IMR-90 (cell line): ENCODE data around the gene BANP. TPM values are rescaled to one million over a fixed set of nuclear protein-coding genes. Genes with fewer than 3 reads are reported as not detected.

Experiments
- ATAC-seq: fragments of 200-7000 bp; cut with Tn5 transposase; 2 replicates; pipeline ENCODE4 v1.9.1; 2020; ENCODE audit warnings: low read depth, mild to moderate bottlenecking, moderate library complexity
- BruUV-seq: library from RNA; stranded (reverse); fragments of 400-500 nt; replicated peaks from 2 replicates; lab custom pipeline; 2021; lab: Mats Ljungman, UMichigan
- CTCF ChIA-PET: fragments of 300-600 bp; formaldehyde crosslinking; extraction: SDS; loops from one replicate; lab custom pipeline; 2021; ENCODE audit warnings: antibody characterized with exemption; lab: Yijun Ruan, JAX
- POLR2A ChIA-PET: fragments of 300-600 bp; sonication (Branson Sonifier 250); formaldehyde crosslinking; loops from one replicate; lab custom pipeline; 2022; ENCODE audit warnings: antibody characterized with exemption; ENCODE audit not compliant: unreplicated experiment; lab: Charles Lee
- DNase-seq: peaks from one replicate; pipeline ENCODE4 v3.0.0; 2013
- H2AFZ ChIP-seq: replicated peaks from 2 replicates; pipeline ENCODE3; 2013; ENCODE audit warnings: low read length, mild to moderate bottlenecking; ENCODE audit not compliant: poor library complexity
- H2AK5ac ChIP-seq: 2 replicates; pipeline ENCODE4 v1.6.1; 2013; ENCODE audit warnings: low read depth, low read length, inconsistent platforms
- H2AK9ac ChIP-seq: replicated peaks from 2 replicates; pipeline ENCODE3; 2013; ENCODE audit warnings: mild to moderate bottlenecking, low read depth, low read length, moderate library complexity; ENCODE audit not compliant: poor library complexity
- H2BK120ac ChIP-seq: 2 replicates; pipeline ENCODE4 v1.6.1; 2013; ENCODE audit warnings: low read depth, low read length, inconsistent platforms
- H2BK15ac ChIP-seq: 3 replicates; pipeline ENCODE4 v1.6.1; 2013; ENCODE audit warnings: low read depth, low read length, inconsistent platforms
- H2BK20ac ChIP-seq: 2 replicates; pipeline ENCODE4 v1.6.1; 2013; ENCODE audit warnings: low read depth, mild to moderate bottlenecking, inconsistent platforms, low read length, moderate library complexity
- H2BK5ac ChIP-seq: 2 replicates; pipeline ENCODE4 v1.6.1; 2013; ENCODE audit warnings: mild to moderate bottlenecking, low read depth, low read length, inconsistent platforms; ENCODE audit not compliant: poor library complexity, severe bottlenecking
- H3K14ac ChIP-seq: replicated peaks from 2 replicates; pipeline ENCODE4 v1.6.1; 2013; ENCODE audit warnings: low read depth, low read length, inconsistent platforms
- H3K18ac ChIP-seq: 2 replicates; pipeline ENCODE4 v1.6.1; 2013; ENCODE audit warnings: low read depth, low read length, control low read depth
- H3K23ac ChIP-seq: 2 replicates; pipeline ENCODE4 v1.6.1; 2013; ENCODE audit warnings: low read depth, low read length, inconsistent platforms
- H3K27ac ChIP-seq: 2 replicates; pipeline ENCODE4 v1.5.1; 2013; ENCODE audit warnings: mild to moderate bottlenecking, control low read depth, low read length; ENCODE audit not compliant: insufficient read depth
- H3K27me3 ChIP-seq: 2 replicates; pipeline ENCODE4 v1.6.1; 2013; ENCODE audit warnings: low read length; ENCODE audit not compliant: control insufficient read depth, insufficient read depth
- H3K36me3 ChIP-seq: 2 replicates; pipeline ENCODE4 v1.6.1; 2013; ENCODE audit warnings: low read length, mixed read lengths; ENCODE audit not compliant: control insufficient read depth, insufficient read depth
- H3K4ac ChIP-seq: 2 replicates; pipeline ENCODE4 v1.6.1; 2013; ENCODE audit warnings: low read depth, low read length, inconsistent platforms
- H3K4me1 ChIP-seq: 2 replicates; pipeline ENCODE4 v1.6.1; 2013; ENCODE audit warnings: low read length, mixed read lengths; ENCODE audit not compliant: control insufficient read depth, insufficient read depth
- H3K4me2 ChIP-seq: 2 replicates; pipeline ENCODE4 v1.6.1; 2013; ENCODE audit warnings: low read depth, mild to moderate bottlenecking, control low read depth, low read length, moderate library complexity
- H3K4me3 ChIP-seq: 2 replicates; pipeline ENCODE4 v1.5.1; 2013; ENCODE audit warnings: low read depth, mild to moderate bottlenecking, control low read depth, low read length, moderate library complexity; ENCODE audit not compliant: insufficient read depth
- H3K56ac ChIP-seq: 2 replicates; pipeline ENCODE4 v1.6.1; 2013; ENCODE audit warnings: low read length, inconsistent platforms; ENCODE audit not compliant: insufficient read depth; ENCODE audit errors: extremely low read depth
- H3K79me1 ChIP-seq, 2 experiments: 2 replicates each; pipeline ENCODE4 v1.6.1; 2013; ENCODE audit warnings: low read length in 2 of 2, inconsistent platforms in 1 of 2, low read depth in 1 of 2
- H3K9ac ChIP-seq: 2 replicates; pipeline ENCODE4 v1.6.1; 2013; ENCODE audit warnings: low read depth, low read length, control low read depth
- H3K9me1 ChIP-seq: 2 replicates; pipeline ENCODE4 v1.6.1; 2013; ENCODE audit warnings: low read length, inconsistent platforms; ENCODE audit not compliant: insufficient read depth
- H3K9me3 ChIP-seq: 2 replicates; pipeline ENCODE4 v1.6.1; 2013; ENCODE audit warnings: low read length; ENCODE audit not compliant: control insufficient read depth, insufficient read depth
- H4K20me1 ChIP-seq: 2 replicates; pipeline ENCODE4 v1.6.1; 2013; ENCODE audit warnings: low read length, inconsistent platforms; ENCODE audit not compliant: insufficient read depth
- H4K5ac ChIP-seq: 2 replicates; pipeline ENCODE4 v1.6.1; 2013; ENCODE audit warnings: mild to moderate bottlenecking, low read depth, low read length, control low read depth
- H4K8ac ChIP-seq, 2 experiments: 2 replicates each; pipeline ENCODE4 v1.6.1; 2013; ENCODE audit warnings: low read depth in 2 of 2, low read length in 2 of 2, control low read depth in 1 of 2, inconsistent platforms in 1 of 2
- H4K91ac ChIP-seq: 2 replicates; pipeline ENCODE4 v1.6.1; 2013; ENCODE audit warnings: low read depth, low read length, inconsistent platforms; ENCODE audit not compliant: insufficient read depth
- CEBPB ChIP-seq: IDR thresholded peaks from 2 replicates; pipeline ENCODE4 v1.6.1; 2012; ENCODE audit warnings: low read depth, low read length, improper control_type of control experiment
- FOS ChIP-seq: fragments of 150-350 bp; IDR thresholded peaks from 2 replicates; pipeline ENCODE4 v1.6.1; 2016; ENCODE audit warnings: low read depth, low read length
- MAFK ChIP-seq: IDR thresholded peaks from 2 replicates; pipeline ENCODE4 v1.6.1; 2012; ENCODE audit warnings: low read depth, low read length, improper control_type of control experiment
- MAZ ChIP-seq: IDR thresholded peaks from 2 replicates; pipeline ENCODE4 v1.6.1; 2012; ENCODE audit warnings: low read depth, mild to moderate bottlenecking, low read length, improper control_type of control experiment, moderate library complexity, borderline replicate concordance
- MXI1 ChIP-seq: IDR thresholded peaks from 2 replicates; pipeline ENCODE4 v1.6.1; 2012; ENCODE audit warnings: low read depth, mild to moderate bottlenecking, low read length, moderate library complexity, borderline replicate concordance
- NFE2L2 ChIP-seq: fragments of 150-350 bp; IDR thresholded peaks from 2 replicates; pipeline ENCODE4 v1.6.1; 2016; ENCODE audit warnings: low read depth, mild to moderate bottlenecking, low read length
- POLR2A ChIP-seq: IDR thresholded peaks from 2 replicates; pipeline ENCODE4 v1.6.1; 2012; ENCODE audit warnings: mild to moderate bottlenecking, low read depth, low read length
- RAD21 ChIP-seq: IDR thresholded peaks from 2 replicates; pipeline ENCODE4 v1.6.1; 2012; ENCODE audit warnings: low read length, improper control_type of control experiment
- RCOR1 ChIP-seq: IDR thresholded peaks from 2 replicates; pipeline ENCODE4 v1.6.1; 2012; ENCODE audit warnings: mild to moderate bottlenecking, low read length, improper control_type of control experiment; ENCODE audit not compliant: insufficient replicate concordance
- RFX5 ChIP-seq: IDR thresholded peaks from 2 replicates; pipeline ENCODE4 v1.8.0; 2012; ENCODE audit warnings: low read depth, mild to moderate bottlenecking, low read length, moderate library complexity
- USF2 ChIP-seq: fragments of 150-350 bp; IDR thresholded peaks from 2 replicates; pipeline ENCODE4 v1.6.1; 2017; ENCODE audit warnings: mild to moderate bottlenecking, antibody characterized with exemption, low read length, low read depth
- WGBS, 2 experiments: methylation state at CpG; one replicate each; pipeline versions ENCODE4 v1.1.5 to v1.1.7; 2013; ENCODE audit warnings: missing lambda C conversion rate in 2 of 2; ENCODE audit not compliant: insufficient read length in 1 of 2; ENCODE audit errors: extremely low coverage in 2 of 2; 5-methylcytosine and 5-hydroxymethylcytosine counted together
- dilution Hi-C: fragments of 300-500 bp; cut with HindIII; formaldehyde crosslinking; loops from one replicate; pipeline ENCODE4 v1.14.3; 2018; ENCODE audit warnings: low sequenced_read_pairs; ENCODE audit not compliant: unreplicated experiment
- in situ Hi-C: fragments of 300-500 bp; cut with MboI; formaldehyde crosslinking; loops from 3 replicates; pipeline ENCODE4 v1.14.3; 2019; ENCODE audit warnings: low sequenced_read_pairs, inconsistent platforms, mixed read lengths
- intact Hi-C: fragments of 100-400 bp; cut with micrococcal nuclease; formaldehyde crosslinking; loops from 2 replicates; pipeline ENCODE4 v1.10.0; 2022
- polyA plus RNA-seq, 3 experiments: library from polyadenylated mRNA; depleted of rRNA; stranded (reverse); fragments of >200 nt; gene quantifications; 2 replicates each; pipeline ENCODE4 v1.2.3, GENCODE V29; 2012; ENCODE audit warnings: low replicate concordance in 1 of 3
- total RNA-seq: library from RNA; depleted of rRNA; stranded (reverse); fragments of >200 nt; gene quantifications from 2 replicates; pipeline ENCODE4 v1.2.3, GENCODE V29; 2012
- TF ChIP-seq, protein P1 (sequence below): conservative IDR thresholded peaks from 2 replicates; pipeline ENCODE4 v1.5.1; 2012; ENCODE audit warnings: mild to moderate bottlenecking, low read depth, low read length, improper control_type of control experiment
- TF ChIP-seq, protein P2 (sequence below): fragments of 150-350 bp; IDR thresholded peaks from 2 replicates; pipeline ENCODE4 v1.6.1; 2016; ENCODE audit warnings: low read depth, mild to moderate bottlenecking, low read length, moderate library complexity, borderline replicate concordance

Gene BANP
- total and polyA plus RNA-seq, 2 of the 4 experiments (the other 2 are of a cell fraction) = 17.4 to 17.9 TPM

- dilution Hi-C loops (no loop called here), in situ Hi-C loops (no loop called here), intact Hi-C loops (loop anchor here (10.0 kb wide), 3 partner anchors 353 to 613 kb away; partner anchors contain the start of gene ZNF469)
- peak overlapping the region; percentile 95 for H2AFZ ChIP-seq
- WGBS, 2 experiments = 0% methylated on average over 19 of the region's 82 CpGs; no CpG with 5 or more reads in 1 of the 2 experiments
- H3K9me3 ChIP-seq = no peaks in the 10 kb centered on the region
- H3K14ac ChIP-seq = peak overlapping the region; percentile 72
- peak overlapping the region; percentile 60 to 85 for H4K8ac ChIP-seq
- CTCF ChIA-PET = no interaction called here
- H4K5ac ChIP-seq = peak overlapping the region; percentile 63
- H2AK5ac ChIP-seq = peak overlapping the region; percentile 76
- H3K4me1 ChIP-seq = peaks cover 19% of the 10 kb centered on the region
- H4K20me1 ChIP-seq = peaks cover 9% of the 10 kb centered on the region
- ATAC-seq (peak; percentile 1), DNase-seq (no peak)
- POLR2A ChIA-PET = no interaction called here
- TF ChIP-seq, protein P1, sequence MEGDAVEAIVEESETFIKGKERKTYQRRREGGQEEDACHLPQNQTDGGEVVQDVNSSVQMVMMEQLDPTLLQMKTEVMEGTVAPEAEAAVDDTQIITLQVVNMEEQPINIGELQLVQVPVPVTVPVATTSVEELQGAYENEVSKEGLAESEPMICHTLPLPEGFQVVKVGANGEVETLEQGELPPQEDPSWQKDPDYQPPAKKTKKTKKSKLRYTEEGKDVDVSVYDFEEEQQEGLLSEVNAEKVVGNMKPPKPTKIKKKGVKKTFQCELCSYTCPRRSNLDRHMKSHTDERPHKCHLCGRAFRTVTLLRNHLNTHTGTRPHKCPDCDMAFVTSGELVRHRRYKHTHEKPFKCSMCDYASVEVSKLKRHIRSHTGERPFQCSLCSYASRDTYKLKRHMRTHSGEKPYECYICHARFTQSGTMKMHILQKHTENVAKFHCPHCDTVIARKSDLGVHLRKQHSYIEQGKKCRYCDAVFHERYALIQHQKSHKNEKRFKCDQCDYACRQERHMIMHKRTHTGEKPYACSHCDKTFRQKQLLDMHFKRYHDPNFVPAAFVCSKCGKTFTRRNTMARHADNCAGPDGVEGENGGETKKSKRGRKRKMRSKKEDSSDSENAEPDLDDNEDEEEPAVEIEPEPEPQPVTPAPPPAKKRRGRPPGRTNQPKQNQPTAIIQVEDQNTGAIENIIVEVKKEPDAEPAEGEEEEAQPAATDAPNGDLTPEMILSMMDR = 0 out of 2 replicates have a peak, but pooled peaks have one; percentile 9
- TF ChIP-seq MXI1 = no peak
- TF ChIP-seq RCOR1 = no peak
- no peak for TF ChIP-seq RFX5
- TF ChIP-seq POLR2A = peak; percentile 67
- peak; percentile 62; the same call in 1 of the 2 replicates for TF ChIP-seq MAZ
- no peak for TF ChIP-seq USF2
- TF ChIP-seq FOS = no peak
- TF ChIP-seq RAD21 = no peak
- TF ChIP-seq, protein P2, sequence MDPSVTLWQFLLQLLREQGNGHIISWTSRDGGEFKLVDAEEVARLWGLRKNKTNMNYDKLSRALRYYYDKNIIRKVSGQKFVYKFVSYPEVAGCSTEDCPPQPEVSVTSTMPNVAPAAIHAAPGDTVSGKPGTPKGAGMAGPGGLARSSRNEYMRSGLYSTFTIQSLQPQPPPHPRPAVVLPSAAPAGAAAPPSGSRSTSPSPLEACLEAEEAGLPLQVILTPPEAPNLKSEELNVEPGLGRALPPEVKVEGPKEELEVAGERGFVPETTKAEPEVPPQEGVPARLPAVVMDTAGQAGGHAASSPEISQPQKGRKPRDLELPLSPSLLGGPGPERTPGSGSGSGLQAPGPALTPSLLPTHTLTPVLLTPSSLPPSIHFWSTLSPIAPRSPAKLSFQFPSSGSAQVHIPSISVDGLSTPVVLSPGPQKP = no peak
- no peak for TF ChIP-seq MAFK
- no peak for TF ChIP-seq NFE2L2
- no peak for TF ChIP-seq CEBPB
- peaks cover 10% of the 10 kb centered on the region for H3K9me1 ChIP-seq
- H3K18ac ChIP-seq = peak overlapping the region; percentile 42; the same call in 1 of the 2 replicates
- H3K36me3 ChIP-seq = peaks cover 1% of the 10 kb centered on the region
- peak overlapping the region; percentile 74 for H3K4me2 ChIP-seq
- peaks cover 22 to 49% of the 10 kb centered on the region in 2 experiments for H3K79me1 ChIP-seq
- no peak overlapping the region for H2BK20ac ChIP-seq
- H3K56ac ChIP-seq = peak overlapping the region; percentile 95
- H3K23ac ChIP-seq = peak overlapping the region; percentile 89
- H3K4ac ChIP-seq = peak overlapping the region; percentile 68
- peak overlapping the region; percentile 56; the same call in 1 of the 2 replicates for H2BK120ac ChIP-seq
- H2BK15ac ChIP-seq = no peak overlapping the region; the same call in 2 of the 3 replicates
- no TSS peak for BruUV-seq
- no peaks in the 10 kb centered on the region for H3K27me3 ChIP-seq
- peak overlapping the region; percentile 74 for H3K4me3 ChIP-seq
- H3K9ac ChIP-seq = peak overlapping the region; percentile 94
- peak overlapping the region; percentile 80 for H3K27ac ChIP-seq
- H2BK5ac ChIP-seq = peak overlapping the region; percentile 82
- peak overlapping the region; percentile 97 for H2AK9ac ChIP-seq
- H4K91ac ChIP-seq = peak overlapping the region; percentile 84
Observed at GRCh38 chr16:87951552-87952538, 611 bp downstream of the BANP start.
